ENCODE results near the gene CCT8L2.
"Not testable (repeated sequence)": the region's sequence is repeated elsewhere in the genome, so short reads cannot be mapped to it uniquely, and the experiment has no call there.

DNA sequence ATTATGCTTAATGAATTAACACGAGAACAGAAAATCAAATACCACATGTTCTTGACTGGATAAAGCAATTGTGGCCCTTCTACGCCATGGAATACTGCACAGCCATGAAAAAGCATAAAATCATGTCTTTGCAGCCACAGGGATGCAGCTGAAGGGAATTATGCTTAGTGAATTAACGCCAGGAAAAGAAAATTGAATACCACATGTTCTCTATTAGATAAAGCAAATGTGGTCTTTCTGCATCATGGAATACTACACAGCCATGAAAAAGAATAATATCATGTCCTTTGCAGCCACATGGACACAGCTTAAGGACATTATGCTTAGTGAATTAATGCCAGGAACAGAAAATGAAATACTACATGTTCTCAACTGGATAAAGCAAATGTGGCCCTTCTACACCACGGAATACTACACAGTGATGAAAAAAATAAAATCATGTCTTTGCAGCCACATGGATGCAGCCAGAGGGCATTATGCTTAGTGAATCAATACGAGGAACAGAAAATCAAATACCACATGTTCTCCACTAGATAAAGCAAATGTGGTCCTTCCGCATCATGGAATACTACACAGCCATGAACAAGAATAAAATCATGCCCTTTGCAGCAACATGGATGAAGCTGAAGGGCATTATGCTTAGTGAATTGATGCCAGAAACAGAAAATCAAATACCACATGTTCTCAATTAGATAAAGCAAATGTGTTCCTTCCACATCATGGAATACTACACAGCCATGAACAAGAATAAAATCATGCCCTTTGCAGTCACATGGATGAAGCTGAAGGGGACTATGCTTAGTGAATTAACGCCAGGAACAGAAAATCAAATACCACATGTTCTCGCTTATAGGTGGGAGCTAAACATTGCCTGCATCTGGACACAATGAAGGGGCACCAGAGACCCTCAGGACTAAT is 37.3 kb downstream of the CCT8L2 start:
- TF ChIP-seq, protein P1, sequence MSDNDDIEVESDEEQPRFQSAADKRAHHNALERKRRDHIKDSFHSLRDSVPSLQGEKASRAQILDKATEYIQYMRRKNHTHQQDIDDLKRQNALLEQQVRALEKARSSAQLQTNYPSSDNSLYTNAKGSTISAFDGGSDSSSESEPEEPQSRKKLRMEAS (IDR thresholded peaks at IDR 0.05) = not testable (repeated sequence)
- TF ChIP-seq CEBPB (IDR thresholded peaks at IDR 0.05; ENCODE audit: low read depth); ZFX (IDR thresholded peaks at IDR 0.05); POLR2A (IDR thresholded peaks at IDR 0.05; ENCODE audit: borderline replicate concordance, extremely low read depth, insufficient read depth, insufficient read length): not testable (repeated sequence)
- TF ChIP-seq, protein P2, sequence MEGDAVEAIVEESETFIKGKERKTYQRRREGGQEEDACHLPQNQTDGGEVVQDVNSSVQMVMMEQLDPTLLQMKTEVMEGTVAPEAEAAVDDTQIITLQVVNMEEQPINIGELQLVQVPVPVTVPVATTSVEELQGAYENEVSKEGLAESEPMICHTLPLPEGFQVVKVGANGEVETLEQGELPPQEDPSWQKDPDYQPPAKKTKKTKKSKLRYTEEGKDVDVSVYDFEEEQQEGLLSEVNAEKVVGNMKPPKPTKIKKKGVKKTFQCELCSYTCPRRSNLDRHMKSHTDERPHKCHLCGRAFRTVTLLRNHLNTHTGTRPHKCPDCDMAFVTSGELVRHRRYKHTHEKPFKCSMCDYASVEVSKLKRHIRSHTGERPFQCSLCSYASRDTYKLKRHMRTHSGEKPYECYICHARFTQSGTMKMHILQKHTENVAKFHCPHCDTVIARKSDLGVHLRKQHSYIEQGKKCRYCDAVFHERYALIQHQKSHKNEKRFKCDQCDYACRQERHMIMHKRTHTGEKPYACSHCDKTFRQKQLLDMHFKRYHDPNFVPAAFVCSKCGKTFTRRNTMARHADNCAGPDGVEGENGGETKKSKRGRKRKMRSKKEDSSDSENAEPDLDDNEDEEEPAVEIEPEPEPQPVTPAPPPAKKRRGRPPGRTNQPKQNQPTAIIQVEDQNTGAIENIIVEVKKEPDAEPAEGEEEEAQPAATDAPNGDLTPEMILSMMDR (IDR thresholded peaks at IDR 0.05 in 2 of 3, conservative IDR thresholded peaks at IDR 0.05 in 1 of 3; ENCODE audit: borderline replicate concordance in 1 of 3, insufficient read depth in 1 of 3, low read depth in 2 of 3, low read length in 2 of 3) = not testable (repeated sequence)
- TF ChIP-seq, protein P3, sequence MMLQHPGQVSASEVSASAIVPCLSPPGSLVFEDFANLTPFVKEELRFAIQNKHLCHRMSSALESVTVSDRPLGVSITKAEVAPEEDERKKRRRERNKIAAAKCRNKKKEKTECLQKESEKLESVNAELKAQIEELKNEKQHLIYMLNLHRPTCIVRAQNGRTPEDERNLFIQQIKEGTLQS (IDR thresholded peaks at IDR 0.05) = not testable (repeated sequence)
- TF ChIP-seq, protein P4, sequence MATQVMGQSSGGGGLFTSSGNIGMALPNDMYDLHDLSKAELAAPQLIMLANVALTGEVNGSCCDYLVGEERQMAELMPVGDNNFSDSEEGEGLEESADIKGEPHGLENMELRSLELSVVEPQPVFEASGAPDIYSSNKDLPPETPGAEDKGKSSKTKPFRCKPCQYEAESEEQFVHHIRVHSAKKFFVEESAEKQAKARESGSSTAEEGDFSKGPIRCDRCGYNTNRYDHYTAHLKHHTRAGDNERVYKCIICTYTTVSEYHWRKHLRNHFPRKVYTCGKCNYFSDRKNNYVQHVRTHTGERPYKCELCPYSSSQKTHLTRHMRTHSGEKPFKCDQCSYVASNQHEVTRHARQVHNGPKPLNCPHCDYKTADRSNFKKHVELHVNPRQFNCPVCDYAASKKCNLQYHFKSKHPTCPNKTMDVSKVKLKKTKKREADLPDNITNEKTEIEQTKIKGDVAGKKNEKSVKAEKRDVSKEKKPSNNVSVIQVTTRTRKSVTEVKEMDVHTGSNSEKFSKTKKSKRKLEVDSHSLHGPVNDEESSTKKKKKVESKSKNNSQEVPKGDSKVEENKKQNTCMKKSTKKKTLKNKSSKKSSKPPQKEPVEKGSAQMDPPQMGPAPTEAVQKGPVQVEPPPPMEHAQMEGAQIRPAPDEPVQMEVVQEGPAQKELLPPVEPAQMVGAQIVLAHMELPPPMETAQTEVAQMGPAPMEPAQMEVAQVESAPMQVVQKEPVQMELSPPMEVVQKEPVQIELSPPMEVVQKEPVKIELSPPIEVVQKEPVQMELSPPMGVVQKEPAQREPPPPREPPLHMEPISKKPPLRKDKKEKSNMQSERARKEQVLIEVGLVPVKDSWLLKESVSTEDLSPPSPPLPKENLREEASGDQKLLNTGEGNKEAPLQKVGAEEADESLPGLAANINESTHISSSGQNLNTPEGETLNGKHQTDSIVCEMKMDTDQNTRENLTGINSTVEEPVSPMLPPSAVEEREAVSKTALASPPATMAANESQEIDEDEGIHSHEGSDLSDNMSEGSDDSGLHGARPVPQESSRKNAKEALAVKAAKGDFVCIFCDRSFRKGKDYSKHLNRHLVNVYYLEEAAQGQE (IDR thresholded peaks at IDR 0.05; ENCODE audit: low read depth) = not testable (repeated sequence)

All from HCT116 (cell line).